ENCODE measurements around the gene HSF2.

DNA sequence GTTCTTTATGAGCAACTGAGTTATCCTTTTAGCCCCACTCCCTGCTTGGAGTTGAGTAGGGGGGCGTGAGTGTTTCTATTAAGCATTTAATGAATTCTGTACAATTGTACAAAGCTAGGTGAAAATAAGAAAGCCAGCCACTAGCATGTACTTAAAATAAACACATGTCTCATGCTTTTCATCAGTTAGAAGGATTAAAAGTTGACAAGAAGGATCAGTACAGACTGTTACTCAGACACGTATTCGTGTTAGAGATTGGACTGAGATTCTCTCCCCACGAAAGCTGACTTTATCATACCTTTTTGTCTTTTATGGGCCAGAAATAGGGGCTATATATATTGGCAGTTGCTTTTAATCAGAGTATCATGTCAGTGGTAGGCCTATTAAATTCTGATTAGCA, 1.7 kb downstream of the HSF2 start:
- TF ChIP-seq, protein P1, sequence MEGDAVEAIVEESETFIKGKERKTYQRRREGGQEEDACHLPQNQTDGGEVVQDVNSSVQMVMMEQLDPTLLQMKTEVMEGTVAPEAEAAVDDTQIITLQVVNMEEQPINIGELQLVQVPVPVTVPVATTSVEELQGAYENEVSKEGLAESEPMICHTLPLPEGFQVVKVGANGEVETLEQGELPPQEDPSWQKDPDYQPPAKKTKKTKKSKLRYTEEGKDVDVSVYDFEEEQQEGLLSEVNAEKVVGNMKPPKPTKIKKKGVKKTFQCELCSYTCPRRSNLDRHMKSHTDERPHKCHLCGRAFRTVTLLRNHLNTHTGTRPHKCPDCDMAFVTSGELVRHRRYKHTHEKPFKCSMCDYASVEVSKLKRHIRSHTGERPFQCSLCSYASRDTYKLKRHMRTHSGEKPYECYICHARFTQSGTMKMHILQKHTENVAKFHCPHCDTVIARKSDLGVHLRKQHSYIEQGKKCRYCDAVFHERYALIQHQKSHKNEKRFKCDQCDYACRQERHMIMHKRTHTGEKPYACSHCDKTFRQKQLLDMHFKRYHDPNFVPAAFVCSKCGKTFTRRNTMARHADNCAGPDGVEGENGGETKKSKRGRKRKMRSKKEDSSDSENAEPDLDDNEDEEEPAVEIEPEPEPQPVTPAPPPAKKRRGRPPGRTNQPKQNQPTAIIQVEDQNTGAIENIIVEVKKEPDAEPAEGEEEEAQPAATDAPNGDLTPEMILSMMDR (IDR thresholded peaks at IDR 0.05), result no peak
- no peak for TF ChIP-seq ZFX (IDR thresholded peaks at IDR 0.05; ENCODE audit: borderline replicate concordance)
